Parathyroid adenoma (tissue), 2 donors: ENCODE measurements around the gene ADAMTS6.

ENCODE experiments used
- H2AFZ ChIP-seq: fragments of 300-600 bp; sonication (generic); one replicate; pipeline ENCODE4 v1.7.0; 2017; ENCODE audit warnings: antibody characterized with exemption, mild to moderate bottlenecking
- H3K27ac ChIP-seq: fragments of 300-600 bp; sonication (generic); one replicate; pipeline ENCODE4 v1.7.0; 2017
- H3K27me3 ChIP-seq: fragments of 300-600 bp; sonication (generic); one replicate; pipeline ENCODE4 v1.7.0; 2017; ENCODE audit warnings: low read length; ENCODE audit not compliant: control insufficient read depth, insufficient read depth
- H3K36me3 ChIP-seq: fragments of 300-600 bp; sonication (generic); one replicate; pipeline ENCODE4 v1.7.0; 2017; ENCODE audit warnings: low read length; ENCODE audit not compliant: control insufficient read depth, insufficient read depth
- H3K4me1 ChIP-seq: fragments of 300-600 bp; sonication (generic); one replicate; pipeline ENCODE4 v1.7.0; 2017; ENCODE audit warnings: control low read depth
- H3K4me2 ChIP-seq: fragments of 300-600 bp; sonication (generic); one replicate; pipeline ENCODE4 v1.7.0; 2017; ENCODE audit warnings: low read length
- H3K4me3 ChIP-seq: fragments of 300-600 bp; sonication (generic); one replicate; pipeline ENCODE4 v1.7.0; 2017; ENCODE audit warnings: low read depth, low read length
- H3K79me2 ChIP-seq: fragments of 300-600 bp; sonication (generic); one replicate; pipeline ENCODE4 v1.7.0; 2017; ENCODE audit warnings: control low read depth
- H3K9ac ChIP-seq: fragments of 300-600 bp; sonication (generic); one replicate; pipeline ENCODE4 v1.7.0; 2017; ENCODE audit warnings: mild to moderate bottlenecking
- H3K9me3 ChIP-seq: fragments of 300-600 bp; sonication (generic); one replicate; pipeline ENCODE4 v1.7.0; 2017; ENCODE audit warnings: low read length; ENCODE audit not compliant: control insufficient read depth
- CTCF ChIP-seq: fragments of 300-600 bp; sonication (generic); IDR thresholded peaks from one replicate; pipeline ENCODE4 v1.7.0; 2017; ENCODE audit warnings: antibody characterized with exemption, mild to moderate bottlenecking
- donor health status: primary hyperparathyroidism.

Gene ADAMTS6

GRCh38 chr5:65126542-65127069, 355.1 kb downstream of the ADAMTS6 start:
- Histone ChIP-seq H3K9ac (no peak overlapping the region), H3K79me2 (no peaks in the 10 kb centered on the region), H3K27me3 (no peaks in the 10 kb centered on the region), H3K4me1 (peaks cover 5% of the 10 kb centered on the region), H2AFZ (peak overlapping the region; percentile 69), H3K4me2 (no peak overlapping the region), H3K4me3 (no peak overlapping the region), H3K9me3 (no peaks in the 10 kb centered on the region), H3K36me3 (no peaks in the 10 kb centered on the region), H3K27ac (no peak overlapping the region)
- no peak for TF ChIP-seq CTCF

GRCh38 chr5:65125591-65126541, 355.9 kb downstream of the ADAMTS6 start:
- Histone ChIP-seq H3K9me3 (no peaks in the 10 kb centered on the region), H3K27ac (no peak overlapping the region), H3K4me3 (no peak overlapping the region), H3K9ac (no peak overlapping the region), H3K27me3 (no peaks in the 10 kb centered on the region), H3K4me2 (no peak overlapping the region), H3K36me3 (no peaks in the 10 kb centered on the region), H3K79me2 (no peaks in the 10 kb centered on the region), H2AFZ (peak overlapping the region; percentile 56), H3K4me1 (peaks cover 5% of the 10 kb centered on the region)
- TF ChIP-seq CTCF, result no peak

- TF ChIP-seq CTCF, result no peak
- H3K9ac ChIP-seq, result no peak overlapping the region
- no peaks in the 10 kb centered on the region for H3K9me3 ChIP-seq
- H3K4me2 ChIP-seq, result no peak overlapping the region
- H3K36me3 ChIP-seq, result no peaks in the 10 kb centered on the region
- H3K4me1 ChIP-seq, result peaks cover 5% of the 10 kb centered on the region
- no peak overlapping the region for H3K27ac ChIP-seq
- no peak overlapping the region for H3K4me3 ChIP-seq
- H3K79me2 ChIP-seq, result no peaks in the 10 kb centered on the region
- H2AFZ ChIP-seq, result no peak overlapping the region
- H3K27me3 ChIP-seq, result no peaks in the 10 kb centered on the region
Observed at GRCh38 chr5:65121880-65122436, 359.8 kb downstream of the ADAMTS6 start.

GRCh38 chr5:65120371-65120967, 361.3 kb downstream of the ADAMTS6 start:
- no peak overlapping the region for H3K27ac ChIP-seq
- no peaks in the 10 kb centered on the region for H3K79me2 ChIP-seq
- no peak overlapping the region for H3K9ac ChIP-seq
- no peak overlapping the region for H3K4me3 ChIP-seq
- no peaks in the 10 kb centered on the region for H3K36me3 ChIP-seq
- H3K4me2 ChIP-seq, result no peak overlapping the region
- no peak overlapping the region for H2AFZ ChIP-seq
- H3K4me1 ChIP-seq, result no peaks in the 10 kb centered on the region
- H3K27me3 ChIP-seq, result no peaks in the 10 kb centered on the region
- TF ChIP-seq CTCF, result no peak
- H3K9me3 ChIP-seq, result no peaks in the 10 kb centered on the region
